Stimulated activated CD4-positive, alpha-beta T cell treated with anti-CD3 and anti-CD28 coated beads, TNF-alpha, amount 100 ng/mL, for 24 hours (primary cell): ENCODE results near the gene ARSG.

Experiments used
- DNase-seq, 3 experiments: peaks; one replicate each; pipeline ENCODE4 v3.0.0-alpha.2; 2020; ENCODE audit warnings: low read depth in 3 of 3

The ARSG gene

GRCh38 chr17:68450801-68451200 lies 159.5 kb downstream of the ARSG start:
- no peak for DNase-seq

- DNase-seq, result no peak
Measured at GRCh38 chr17:68451670-68452354, 160.5 kb downstream of the ARSG start.

- DNase-seq, result no peak
Measured at GRCh38 chr17:68452724-68453290, 161.5 kb downstream of the ARSG start.

- DNase-seq, result no peak
Measured at GRCh38 chr17:68453991-68454665, 162.8 kb downstream of the ARSG start.

- DNase-seq, result no peak
Measured at GRCh38 chr17:68455901-68456338, 164.6 kb downstream of the ARSG start.

- DNase-seq, result no peak
Measured at GRCh38 chr17:68456339-68457167, 165.3 kb downstream of the ARSG start.

- DNase-seq, result no peak
Measured at GRCh38 chr17:68457168-68457538, 165.9 kb downstream of the ARSG start, which contains the start of gene WIPI1. Gene WIPI1 (minus strand): TSS chr17:68457496. CDS start chr17:68457421, 75 bp downstream.

- peak; percentile 96 to 97 (median 96) for DNase-seq
Measured at GRCh38 chr17:68457539-68458259, 166.4 kb downstream of the ARSG start.

GRCh38 chr17:68458260-68459036 lies 167.2 kb downstream of the ARSG start:
- DNase-seq, result no peak

GRCh38 chr17:68459037-68459639 lies 167.8 kb downstream of the ARSG start:
- DNase-seq, result no peak

- DNase-seq, result no peak
Measured at GRCh38 chr17:68460146-68460545, 168.9 kb downstream of the ARSG start.

GRCh38 chr17:68460715-68461114 lies 169.4 kb downstream of the ARSG start:
- DNase-seq, result no peak

- no peak for DNase-seq
Measured at GRCh38 chr17:68461122-68461539, 169.8 kb downstream of the ARSG start.

- DNase-seq, result peak in 1 of 3 experiments; percentile 22
Measured at GRCh38 chr17:68461589-68461988, 170.3 kb downstream of the ARSG start.

GRCh38 chr17:68462381-68463210 lies 171.3 kb downstream of the ARSG start:
- peak; percentile 46 to 57 (median 54) for DNase-seq

GRCh38 chr17:68463211-68464019 lies 172.1 kb downstream of the ARSG start:
- no peak for DNase-seq

GRCh38 chr17:68468334-68468733 lies 177.0 kb downstream of the ARSG start:
- DNase-seq, result no peak

GRCh38 chr17:68468788-68469187 lies 177.5 kb downstream of the ARSG start:
- DNase-seq, result no peak
